CD4-positive, alpha-beta T cell (primary cell): ENCODE results near the gene GFOD2. TPM values are rescaled to one million over a fixed set of nuclear protein-coding genes. Genes with fewer than 3 reads are reported as not detected.

Experiments used
- ATAC-seq: fragments of 200-7000 bp; cut with Tn5 transposase; one replicate; pipeline ENCODE4 v1.10.0; 2022; ENCODE audit warnings: mild to moderate bottlenecking; ENCODE audit not compliant: poor library complexity
- CTCF ChIA-PET: fragments of 350-600 bp; sonication (Branson Sonifier 250); formaldehyde crosslinking; loops from one replicate; lab custom pipeline; 2021; ENCODE audit warnings: antibody characterized with exemption, inconsistent platforms; lab: Charles Lee
- POLR2A ChIA-PET: fragments of 350-600 bp; sonication (Branson Sonifier 250); formaldehyde crosslinking; loops from one replicate; lab custom pipeline; 2021; ENCODE audit warnings: antibody characterized with exemption, inconsistent platforms; lab: Charles Lee
- DNase-seq, 14 experiments: peaks; one replicate each; pipeline ENCODE4 v3.0.0-alpha.2; 2013 to 2020; ENCODE audit warnings: mixed read lengths in 2 of 14
- H3K27ac ChIP-seq, 2 donors: one replicate each; pipeline versions ENCODE4 v1.5.1 to v1.7.0; 2013; ENCODE audit warnings: low read length in 2 of 2, low read depth in 1 of 2, mild to moderate bottlenecking in 1 of 2
- H3K27me3 ChIP-seq, 2 experiments: 1 replicate in 1 of 2; 2 replicates in 1 of 2; pipeline versions ENCODE4 v1.6.1 to v1.7.0; 2013; ENCODE audit warnings: low read length in 2 of 2, control low read depth in 1 of 2, mild to moderate bottlenecking in 1 of 2, moderate library complexity in 1 of 2; ENCODE audit not compliant: insufficient read depth in 2 of 2, control insufficient read depth in 1 of 2
- H3K36me3 ChIP-seq: one replicate; pipeline ENCODE4 v1.6.1; 2013; ENCODE audit warnings: low read length, control low read depth; ENCODE audit not compliant: insufficient read depth
- H3K4me1 ChIP-seq: one replicate; pipeline ENCODE4 v1.6.1; 2013; ENCODE audit warnings: low read length, control low read depth; ENCODE audit not compliant: insufficient read depth
- H3K4me3 ChIP-seq: one replicate; pipeline ENCODE4 v1.5.1; 2013; ENCODE audit warnings: mild to moderate bottlenecking, low read length, moderate library complexity
- H3K9me3 ChIP-seq, 2 experiments: 1 replicate in 1 of 2; 2 replicates in 1 of 2; pipeline versions ENCODE4 v1.6.1 to v1.7.0; 2013; ENCODE audit warnings: low read length in 2 of 2, mild to moderate bottlenecking in 2 of 2, control low read depth in 1 of 2, moderate library complexity in 1 of 2; ENCODE audit not compliant: control insufficient read depth in 1 of 2, insufficient read depth in 1 of 2
- H3K27ac Mint-ChIP-seq: one replicate; pipeline ENCODE4 v1.8.0; 2020; ENCODE audit warnings: mixed read lengths
- H3K27me3 Mint-ChIP-seq: one replicate; pipeline ENCODE4 v1.8.0; 2021; ENCODE audit warnings: mixed read lengths
- H3K36me3 Mint-ChIP-seq: one replicate; pipeline ENCODE4 v1.8.0; 2021; ENCODE audit warnings: low read depth, mixed read lengths
- H3K4me1 Mint-ChIP-seq: one replicate; pipeline ENCODE4 v1.8.0; 2021; ENCODE audit warnings: low read depth, mixed read lengths
- H3K4me3 Mint-ChIP-seq: one replicate; pipeline ENCODE4 v1.8.0; 2020; ENCODE audit warnings: mild to moderate bottlenecking, mixed read lengths
- H3K9me3 Mint-ChIP-seq: one replicate; pipeline ENCODE4 v1.8.0; 2020; ENCODE audit warnings: mixed read lengths
- CTCF ChIP-seq: fragments of 200-600 bp; IDR thresholded peaks from one replicate; pipeline ENCODE4 v1.8.0; 2022; ENCODE audit warnings: antibody characterized with exemption, mild to moderate bottlenecking
- intact Hi-C, 2 experiments: fragments of 100-400 bp; cut with DNase I in 1 of 2; cut with micrococcal nuclease in 1 of 2; formaldehyde crosslinking; loops; one replicate each; pipeline versions ENCODE4 v1.15.1 to v1.9.0; 2023 to 2025; cut with DNase I, micrococcal nuclease
- total RNA-seq, 174 experiments: library from RNA in 2 of 174; stranded (reverse) in 2 of 174; gene quantifications; one replicate each; pipeline ENCODE4 v1.2.3 and lab custom pipeline; 2021 to 2026

The GFOD2 gene
- total RNA-seq, 2 experiments from 2014 or later, result 2.8 to 3.7 TPM

- H3K27ac Mint-ChIP-seq, result no peak overlapping the region
- intact Hi-C loops, result no loop called here
Observed at GRCh38 chr16:67746846-67747245, 27.7 kb upstream of the GFOD2 start.

DNA sequence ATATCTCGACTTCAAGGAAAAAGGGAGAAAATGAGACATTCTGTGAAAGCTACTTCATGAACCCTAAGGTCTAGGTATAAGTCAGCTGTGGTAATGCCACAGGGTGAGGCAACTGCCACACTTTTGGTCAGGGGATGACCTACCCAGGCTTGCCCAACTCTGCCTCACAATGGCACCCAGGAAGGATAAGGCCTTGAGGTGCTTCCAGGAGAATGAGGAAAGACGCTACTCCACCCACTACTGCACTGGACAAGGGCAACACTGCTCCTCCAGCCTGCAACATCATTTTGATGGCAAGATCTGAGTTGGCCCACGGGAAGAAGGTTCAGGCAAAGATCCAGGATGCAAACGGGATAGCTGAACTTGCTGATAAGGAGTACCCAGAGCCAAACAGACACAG, 22.0 kb upstream of the GFOD2 start:
- Histone ChIP-seq H3K27ac (no peak overlapping the region), H3K9me3 (no peaks in the 10 kb centered on the region), H3K36me3 (peaks cover 54% of the 10 kb centered on the region), H3K4me1 (no peaks in the 10 kb centered on the region), H3K4me3 (no peak overlapping the region), H3K27me3 (no peaks in the 10 kb centered on the region)
- Mint-ChIP-seq H3K9me3 (no peaks in the 10 kb centered on the region), H3K4me3 (no peak overlapping the region), H3K27ac (no peak overlapping the region), H3K27me3 (no peaks in the 10 kb centered on the region), H3K4me1 (no peaks in the 10 kb centered on the region), H3K36me3 (peaks cover 59% of the 10 kb centered on the region)
- intact Hi-C loops, result no loop called here
- DNase-seq (no peak), ATAC-seq (no peak)
- ChIA-PET POLR2A (interaction anchor here (1.1 kb wide), 1 partner anchor 10 kb away, joined by 4 read pairs; no protein-coding TSS in a partner anchor), CTCF (no interaction called here)
- TF ChIP-seq CTCF, result no peak

More at GRCh38 chr16:67746846-67747245, 27.7 kb upstream of the GFOD2 start:
- POLR2A ChIA-PET, result no interaction called here
- H3K27ac ChIP-seq, result no peak overlapping the region
- Mint-ChIP-seq H3K9me3 (no peaks in the 10 kb centered on the region), H3K27me3 (no peaks in the 10 kb centered on the region), H3K4me1 (no peaks in the 10 kb centered on the region), H3K4me3 (no peak overlapping the region), H3K36me3 (peaks cover 36% of the 10 kb centered on the region)
- TF ChIP-seq CTCF, result no peak
- H3K4me1 ChIP-seq, result no peaks in the 10 kb centered on the region
- H3K4me3 ChIP-seq, result no peak overlapping the region
- no peaks in the 10 kb centered on the region for H3K27me3 ChIP-seq
- CTCF ChIA-PET, result no interaction called here
- no peaks in the 10 kb centered on the region for H3K9me3 ChIP-seq
- H3K36me3 ChIP-seq, result peaks cover 28% of the 10 kb centered on the region
- ATAC-seq (no peak), DNase-seq (no peak)

GRCh38 chr16:67740391-67740790, 21.3 kb upstream of the GFOD2 start:
- intact Hi-C loops, result no loop called here
- Histone ChIP-seq H3K27me3 (no peaks in the 10 kb centered on the region), H3K4me1 (no peaks in the 10 kb centered on the region), H3K36me3 (peaks cover 58% of the 10 kb centered on the region), H3K4me3 (no peak overlapping the region), H3K9me3 (no peaks in the 10 kb centered on the region), H3K27ac (no peak overlapping the region)
- ATAC-seq, result no peak
- no peak for TF ChIP-seq CTCF
- H3K27me3 Mint-ChIP-seq, result no peaks in the 10 kb centered on the region
- H3K4me3 Mint-ChIP-seq, result no peak overlapping the region
- CTCF ChIA-PET, result no interaction called here
- no peak for DNase-seq
- POLR2A ChIA-PET, result interaction anchor here (1.1 kb wide), 1 partner anchor 10 kb away, joined by 4 read pairs; no protein-coding TSS in a partner anchor
- H3K27ac Mint-ChIP-seq, result no peak overlapping the region
- no peaks in the 10 kb centered on the region for H3K9me3 Mint-ChIP-seq
- no peaks in the 10 kb centered on the region for H3K4me1 Mint-ChIP-seq
- peaks cover 66% of the 10 kb centered on the region for H3K36me3 Mint-ChIP-seq
